ENCODE measurements around the gene NTSR1.

DNA sequence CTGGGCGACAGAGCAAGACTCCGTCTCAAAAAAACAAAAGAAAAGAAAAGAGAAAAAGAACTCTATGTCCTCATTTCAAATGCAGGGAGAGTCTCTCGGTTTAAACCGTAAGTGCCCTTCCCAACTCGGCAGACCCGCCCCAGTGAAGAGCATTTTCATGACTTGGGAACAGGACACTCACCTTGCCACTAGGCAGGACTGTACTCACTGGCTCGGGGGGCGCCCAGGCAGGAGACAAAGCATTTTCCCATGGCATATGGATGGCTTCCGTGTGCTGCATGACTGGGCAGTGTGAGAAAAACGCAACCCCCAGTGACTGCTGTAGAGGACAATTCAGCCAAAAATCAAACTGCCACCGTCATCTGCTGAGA lies 64.0 kb downstream of the NTSR1 start:
- no peak for TF ChIP-seq CTCF (conservative IDR thresholded peaks at IDR 0.05 in 1 of 2, IDR thresholded peaks at IDR 0.05 in 1 of 2; ENCODE audit: extremely low read depth in 1 of 2, insufficient read depth in 1 of 2, low read depth in 1 of 2, low read length in 2 of 2)
- no peak for TF ChIP-seq EZH2 (IDR thresholded peaks at IDR 0.05; ENCODE audit: borderline replicate concordance, low read length)

All from mammary epithelial cell (primary cell).